ENCODE results near the gene UBAP1.

The UBAP1 gene

DNA sequence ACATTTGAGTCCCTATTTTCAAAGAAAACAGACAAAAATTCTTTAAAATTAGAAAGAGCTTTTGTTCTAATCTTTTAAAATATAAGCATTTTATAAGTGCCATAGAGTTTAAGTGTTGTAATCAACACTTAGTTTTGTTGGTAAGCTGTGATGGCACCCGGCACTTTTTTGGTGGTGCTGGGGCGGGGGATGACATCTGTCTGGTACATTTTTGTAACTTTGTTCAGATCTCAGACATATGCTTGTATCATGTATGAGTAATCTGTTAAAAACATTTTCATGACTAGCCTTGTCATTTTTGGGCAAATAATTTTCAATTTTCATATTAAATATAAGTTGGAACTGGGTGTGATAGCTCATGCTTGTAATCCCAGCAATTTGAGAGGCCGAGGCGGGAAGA is 51.7 kb downstream of the UBAP1 start:
- H3K79me1 ChIP-seq (replicated peaks; ENCODE audit: low read length, poor library complexity, severe bottlenecking), result peaks cover 14% of the 10 kb centered on the region
- H3K9ac ChIP-seq (ENCODE audit: low read length), result no peak overlapping the region
- H3K4me1 ChIP-seq (ENCODE audit: control insufficient read depth, insufficient read depth, low read depth, low read length), result peaks cover 7% of the 10 kb centered on the region
- H3K36me3 ChIP-seq (ENCODE audit: control insufficient read depth in 1 of 2, insufficient read depth in 2 of 2, low read depth in 1 of 2, low read length in 2 of 2), result peaks cover 8 to 16% of the 10 kb centered on the region in 2 experiments
- H3K27ac ChIP-seq (ENCODE audit: low read length, poor library complexity, severe bottlenecking), result no peak overlapping the region
- H2BK12ac ChIP-seq (ENCODE audit: low read length in 2 of 2), result no peak overlapping the region
- no peak overlapping the region for H3K4me2 ChIP-seq (ENCODE audit: low read length, poor library complexity, severe bottlenecking)
- H2AFZ ChIP-seq (ENCODE audit: low read depth, low read length), result no peak overlapping the region
- no peak overlapping the region for H4K8ac ChIP-seq (ENCODE audit: low read length)
- no peak overlapping the region for H3K4ac ChIP-seq (ENCODE audit: low read depth in 1 of 2, low read length in 2 of 2)
- WGBS, result 93% methylated on average over 4 of the region's 4 CpGs
- H3K4me3 ChIP-seq (ENCODE audit: insufficient read depth in 1 of 2, low read depth in 1 of 2, low read length in 2 of 2), result no peak overlapping the region
- no peak for DNase-seq
- no peak overlapping the region for H2BK120ac ChIP-seq (ENCODE audit: low read depth, low read length)
- no peaks in the 10 kb centered on the region for H3K27me3 ChIP-seq (ENCODE audit: control insufficient read depth in 1 of 2, insufficient read depth in 1 of 2, low read length in 2 of 2)
- no peak overlapping the region for H3K23ac ChIP-seq (ENCODE audit: low read length in 2 of 2)
- H3K18ac ChIP-seq (ENCODE audit: low read depth in 1 of 2, low read length in 2 of 2), result no peak overlapping the region
- no peak overlapping the region for H2BK5ac ChIP-seq (ENCODE audit: low read depth, low read length, poor library complexity, severe bottlenecking)
- H2AK5ac ChIP-seq (ENCODE audit: low read length, severe bottlenecking), result no peak overlapping the region
- no peaks in the 10 kb centered on the region for H3K9me3 ChIP-seq (ENCODE audit: control insufficient read depth, low read length)
- no peak overlapping the region for H4K91ac ChIP-seq (ENCODE audit: low read length)
- no peak overlapping the region for H2BK15ac ChIP-seq (ENCODE audit: low read depth, poor library complexity, severe bottlenecking)
- no peak overlapping the region for H3K14ac ChIP-seq (ENCODE audit: low read length in 2 of 2)

DNA sequence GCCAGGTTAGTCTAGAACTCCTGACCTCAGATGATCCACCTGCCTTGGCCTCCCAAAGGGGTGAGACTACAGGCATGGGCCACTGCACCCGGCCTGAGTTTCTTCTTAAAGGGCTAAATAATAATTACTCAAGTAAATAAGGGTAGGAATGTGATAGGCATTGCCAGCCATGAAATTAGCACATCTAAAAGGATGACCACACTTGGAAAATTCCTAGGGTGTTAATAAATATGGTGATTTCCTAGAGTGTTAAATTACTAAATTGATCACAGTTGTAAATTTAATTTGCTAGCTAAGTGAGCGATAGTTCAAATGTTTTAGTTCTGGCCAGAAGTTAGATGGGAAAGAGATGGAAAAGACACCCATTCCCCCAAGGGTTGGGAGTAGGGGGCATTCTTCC is 53.4 kb downstream of the UBAP1 start:
- no peak overlapping the region for H3K14ac ChIP-seq (ENCODE audit: low read length in 2 of 2)
- no peak for DNase-seq
- no peak overlapping the region for H2BK12ac ChIP-seq (ENCODE audit: low read length in 2 of 2)

DNA sequence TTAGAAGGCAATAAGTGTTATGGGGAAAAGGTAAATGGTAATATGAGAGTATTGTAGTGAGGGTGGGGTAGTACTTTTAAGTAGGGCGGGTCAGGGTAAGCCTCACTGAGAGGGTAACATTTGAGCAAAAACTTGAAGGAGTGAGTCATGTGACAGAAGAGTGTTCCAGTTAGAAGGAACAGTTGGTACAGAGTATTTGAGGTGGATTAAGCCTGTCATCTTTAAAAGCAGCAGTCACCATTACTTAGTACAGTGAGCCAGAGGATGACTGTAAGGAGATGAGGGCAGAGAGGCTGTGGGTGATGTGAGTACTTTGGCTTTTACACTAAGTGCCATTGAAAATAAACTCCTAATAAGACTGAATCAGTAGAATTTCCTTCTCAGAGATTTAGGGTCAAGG is 54.8 kb downstream of the UBAP1 start:
- Histone ChIP-seq H3K4me2 (ENCODE audit: low read length, poor library complexity, severe bottlenecking) (no peak overlapping the region), H3K18ac (ENCODE audit: low read depth in 1 of 2, low read length in 2 of 2) (no peak overlapping the region), H2BK120ac (ENCODE audit: low read depth, low read length) (no peak overlapping the region), H4K91ac (ENCODE audit: low read length) (no peak overlapping the region), H3K4ac (ENCODE audit: low read depth in 1 of 2, low read length in 2 of 2) (no peak overlapping the region), H3K27ac (ENCODE audit: low read length, poor library complexity, severe bottlenecking) (no peak overlapping the region), H3K9ac (ENCODE audit: low read length) (no peak overlapping the region), H3K14ac (ENCODE audit: low read length in 2 of 2) (no peak overlapping the region), H3K79me1 (replicated peaks; ENCODE audit: low read length, poor library complexity, severe bottlenecking) (peaks cover 17% of the 10 kb centered on the region), H4K8ac (ENCODE audit: low read length) (no peak overlapping the region), H3K4me3 (ENCODE audit: insufficient read depth in 1 of 2, low read depth in 1 of 2, low read length in 2 of 2) (no peak overlapping the region), H2BK15ac (ENCODE audit: low read depth, poor library complexity, severe bottlenecking) (no peak overlapping the region), H2AK5ac (ENCODE audit: low read length, severe bottlenecking) (no peak overlapping the region), H3K27me3 (ENCODE audit: control insufficient read depth in 1 of 2, insufficient read depth in 1 of 2, low read length in 2 of 2) (no peaks in the 10 kb centered on the region), H2BK5ac (ENCODE audit: low read depth, low read length, poor library complexity, severe bottlenecking) (no peak overlapping the region), H3K9me3 (ENCODE audit: control insufficient read depth, low read length) (no peaks in the 10 kb centered on the region), H3K23ac (ENCODE audit: low read length in 2 of 2) (no peak overlapping the region), H2BK12ac (ENCODE audit: low read length in 2 of 2) (no peak overlapping the region), H2AFZ (ENCODE audit: low read depth, low read length) (no peak overlapping the region), H3K4me1 (ENCODE audit: control insufficient read depth, insufficient read depth, low read depth, low read length) (peaks cover 3% of the 10 kb centered on the region), H3K36me3 (ENCODE audit: control insufficient read depth in 1 of 2, insufficient read depth in 2 of 2, low read depth in 1 of 2, low read length in 2 of 2) (peaks cover 17 to 42% of the 10 kb centered on the region in 2 experiments)
- WGBS, result 90% methylated on average over 1 of the region's 1 CpG
- DNase-seq, result no peak

More for the DNA sequence above, 53.4 kb downstream of the UBAP1 start:
- H3K9ac ChIP-seq (ENCODE audit: low read length), result no peak overlapping the region
- peaks cover 11 to 32% of the 10 kb centered on the region in 2 experiments for H3K36me3 ChIP-seq (ENCODE audit: control insufficient read depth in 1 of 2, insufficient read depth in 2 of 2, low read depth in 1 of 2, low read length in 2 of 2)
- no peak overlapping the region for H3K4me2 ChIP-seq (ENCODE audit: low read length, poor library complexity, severe bottlenecking)
- H3K23ac ChIP-seq (ENCODE audit: low read length in 2 of 2), result no peak overlapping the region
- peaks cover 16% of the 10 kb centered on the region for H3K79me1 ChIP-seq (replicated peaks; ENCODE audit: low read length, poor library complexity, severe bottlenecking)
- no peak overlapping the region for H2AFZ ChIP-seq (ENCODE audit: low read depth, low read length)
- no peak overlapping the region for H2BK15ac ChIP-seq (ENCODE audit: low read depth, poor library complexity, severe bottlenecking)
- H4K8ac ChIP-seq (ENCODE audit: low read length), result no peak overlapping the region
- no peak overlapping the region for H3K27ac ChIP-seq (ENCODE audit: low read length, poor library complexity, severe bottlenecking)
- H3K18ac ChIP-seq (ENCODE audit: low read depth in 1 of 2, low read length in 2 of 2), result no peak overlapping the region
- H3K27me3 ChIP-seq (ENCODE audit: control insufficient read depth in 1 of 2, insufficient read depth in 1 of 2, low read length in 2 of 2), result no peaks in the 10 kb centered on the region
- H3K9me3 ChIP-seq (ENCODE audit: control insufficient read depth, low read length), result no peaks in the 10 kb centered on the region
- H4K91ac ChIP-seq (ENCODE audit: low read length), result no peak overlapping the region
- H2BK120ac ChIP-seq (ENCODE audit: low read depth, low read length), result no peak overlapping the region
- WGBS, result 96% methylated on average over 1 of the region's 2 CpGs
- H2BK5ac ChIP-seq (ENCODE audit: low read depth, low read length, poor library complexity, severe bottlenecking), result no peak overlapping the region
- H3K4ac ChIP-seq (ENCODE audit: low read depth in 1 of 2, low read length in 2 of 2), result no peak overlapping the region
- no peak overlapping the region for H3K4me3 ChIP-seq (ENCODE audit: insufficient read depth in 1 of 2, low read depth in 1 of 2, low read length in 2 of 2)
- H3K4me1 ChIP-seq (ENCODE audit: control insufficient read depth, insufficient read depth, low read depth, low read length), result peaks cover 3% of the 10 kb centered on the region
- H2AK5ac ChIP-seq (ENCODE audit: low read length, severe bottlenecking), result no peak overlapping the region

DNA sequence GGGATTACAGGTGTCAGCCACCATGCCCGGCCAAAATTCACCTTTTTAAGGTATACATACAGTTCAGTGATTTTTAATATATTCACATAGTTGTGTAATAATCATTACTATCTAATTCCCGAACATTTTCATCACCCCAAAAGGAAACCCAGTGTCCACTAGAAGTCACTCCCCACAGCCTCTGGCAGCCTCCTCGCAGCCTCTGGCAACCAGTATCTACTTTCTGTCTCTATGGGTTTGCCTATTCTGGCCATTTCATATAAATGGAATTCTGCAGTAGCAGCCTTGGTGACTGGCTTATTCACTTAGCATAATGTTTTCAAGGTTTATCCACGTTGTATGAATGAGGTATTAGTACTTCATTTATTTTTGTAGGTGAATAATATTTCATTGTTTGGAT is 59.0 kb downstream of the UBAP1 start:
- Histone ChIP-seq H3K18ac (ENCODE audit: low read depth in 1 of 2, low read length in 2 of 2) (no peak overlapping the region), H2BK120ac (ENCODE audit: low read depth, low read length) (no peak overlapping the region), H3K9me3 (ENCODE audit: control insufficient read depth, low read length) (no peaks in the 10 kb centered on the region), H3K4ac (ENCODE audit: low read depth in 1 of 2, low read length in 2 of 2) (no peak overlapping the region), H2AK5ac (ENCODE audit: low read length, severe bottlenecking) (no peak overlapping the region), H2BK12ac (ENCODE audit: low read length in 2 of 2) (no peak overlapping the region), H3K14ac (ENCODE audit: low read length in 2 of 2) (no peak overlapping the region), H3K4me1 (ENCODE audit: control insufficient read depth, insufficient read depth, low read depth, low read length) (no peaks in the 10 kb centered on the region), H2AFZ (ENCODE audit: low read depth, low read length) (no peak overlapping the region), H3K4me2 (ENCODE audit: low read length, poor library complexity, severe bottlenecking) (no peak overlapping the region), H3K9ac (ENCODE audit: low read length) (no peak overlapping the region), H3K79me1 (replicated peaks; ENCODE audit: low read length, poor library complexity, severe bottlenecking) (peaks cover 19% of the 10 kb centered on the region), H3K36me3 (ENCODE audit: control insufficient read depth in 1 of 2, insufficient read depth in 2 of 2, low read depth in 1 of 2, low read length in 2 of 2) (peaks cover 25 to 71% of the 10 kb centered on the region in 2 experiments), H4K91ac (ENCODE audit: low read length) (no peak overlapping the region), H3K4me3 (ENCODE audit: insufficient read depth in 1 of 2, low read depth in 1 of 2, low read length in 2 of 2) (no peak overlapping the region), H2BK15ac (ENCODE audit: low read depth, poor library complexity, severe bottlenecking) (no peak overlapping the region), H3K27ac (ENCODE audit: low read length, poor library complexity, severe bottlenecking) (no peak overlapping the region), H2BK5ac (ENCODE audit: low read depth, low read length, poor library complexity, severe bottlenecking) (no peak overlapping the region), H3K27me3 (ENCODE audit: control insufficient read depth in 1 of 2, insufficient read depth in 1 of 2, low read length in 2 of 2) (no peaks in the 10 kb centered on the region), H4K8ac (ENCODE audit: low read length) (no peak overlapping the region), H3K23ac (ENCODE audit: low read length in 2 of 2) (no peak overlapping the region)
- WGBS, result 100% methylated on average over 3 of the region's 4 CpGs
- DNase-seq, result no peak
